ENCODE measurements around the gene CACNA1C. TPM values are rescaled to one million over a fixed set of nuclear protein-coding genes. Genes with fewer than 3 reads are reported as not detected.

The CACNA1C gene
- polyA plus RNA-seq, 1 of the 3 experiments (the other 2 are of a cell fraction) = 1.5 TPM

DNA sequence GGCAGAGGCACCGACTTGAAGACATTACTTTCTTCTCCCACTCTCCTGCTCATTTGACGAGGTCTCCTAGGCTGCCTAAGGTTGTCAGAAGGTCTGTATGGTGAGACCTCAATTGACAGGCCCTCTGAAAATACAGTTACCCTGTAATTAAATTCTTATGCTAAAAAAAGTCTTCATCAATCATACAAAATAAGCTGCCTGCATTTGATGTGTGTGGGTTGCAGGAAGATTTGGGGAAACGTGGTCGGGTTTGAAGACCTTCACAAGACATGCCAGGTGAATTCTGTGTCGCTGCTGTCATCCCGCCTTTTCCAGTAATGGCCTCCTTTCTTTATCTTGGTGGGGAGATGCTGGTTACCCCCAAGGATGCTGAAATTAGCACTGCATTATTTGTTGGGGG lies 299.4 kb downstream of the CACNA1C start:
- CTCF ChIA-PET = no interaction called here
- Histone ChIP-seq H3K4me2 (no peak overlapping the region), H3K4me1 (ENCODE audit: control insufficient read depth in 1 of 2, insufficient read depth in 2 of 2, low read depth in 1 of 2, low read length in 1 of 2) (peaks cover 0 to 18% of the 10 kb centered on the region in 2 experiments; a peak in 1 of 4 replicates), H3K27ac (ENCODE audit: low read depth in 2 of 2, low read length in 1 of 2) (no peak overlapping the region), H3F3A (replicated peaks; ENCODE audit: insufficient read depth) (no peaks in the 10 kb centered on the region), H4K20me1 (ENCODE audit: insufficient read depth) (no peaks in the 10 kb centered on the region), H3K9me3 (no peaks in the 10 kb centered on the region), H3K36me3 (replicated peaks in 1 of 2; ENCODE audit: control insufficient read depth in 1 of 2, insufficient read depth in 2 of 2, low read length in 1 of 2) (no peaks in the 10 kb centered on the region), H3K9me2 (no peaks in the 10 kb centered on the region), H3K79me2 (ENCODE audit: insufficient read depth) (no peaks in the 10 kb centered on the region), H3K27me3 (ENCODE audit: insufficient read depth) (no peaks in the 10 kb centered on the region), H3K9ac (no peak overlapping the region), H2AFZ (ENCODE audit: low read depth) (no peak overlapping the region), H3K4me3 (ENCODE audit: low read depth in 2 of 2, low read length in 1 of 2) (no peak overlapping the region)
- POLR2A ChIA-PET = no interaction called here
- WGBS (ENCODE audit: low lambda C conversion rate) = 69% methylated on average over 6 of the region's 6 CpGs
- DNase-seq = no peak
- TF ChIP-seq, protein P1, sequence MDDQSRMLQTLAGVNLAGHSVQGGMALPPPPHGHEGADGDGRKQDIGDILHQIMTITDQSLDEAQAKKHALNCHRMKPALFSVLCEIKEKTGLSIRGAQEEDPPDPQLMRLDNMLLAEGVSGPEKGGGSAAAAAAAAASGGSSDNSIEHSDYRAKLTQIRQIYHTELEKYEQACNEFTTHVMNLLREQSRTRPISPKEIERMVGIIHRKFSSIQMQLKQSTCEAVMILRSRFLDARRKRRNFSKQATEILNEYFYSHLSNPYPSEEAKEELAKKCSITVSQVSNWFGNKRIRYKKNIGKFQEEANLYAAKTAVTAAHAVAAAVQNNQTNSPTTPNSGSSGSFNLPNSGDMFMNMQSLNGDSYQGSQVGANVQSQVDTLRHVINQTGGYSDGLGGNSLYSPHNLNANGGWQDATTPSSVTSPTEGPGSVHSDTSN (IDR thresholded peaks at IDR 0.05) = no peak
- TF ChIP-seq GABPA (IDR thresholded peaks at IDR 0.05; ENCODE audit: low read depth) (no peak), RXRA (IDR thresholded peaks at IDR 0.05; ENCODE audit: borderline replicate concordance, low read depth) (no peak), TCF12 (IDR thresholded peaks at IDR 0.05) (no peak), JUND (IDR thresholded peaks at IDR 0.05) (no peak), EZH2phosphoT487 (IDR thresholded peaks at IDR 0.05; ENCODE audit: borderline replicate concordance, low read depth) (no peak), ELF1 (IDR thresholded peaks at IDR 0.05) (no peak), RCOR1 (IDR thresholded peaks at IDR 0.05; ENCODE audit: low read length) (no peak), RFX5 (IDR thresholded peaks at IDR 0.05; ENCODE audit: low read length) (no peak)
- TF ChIP-seq, protein P2, sequence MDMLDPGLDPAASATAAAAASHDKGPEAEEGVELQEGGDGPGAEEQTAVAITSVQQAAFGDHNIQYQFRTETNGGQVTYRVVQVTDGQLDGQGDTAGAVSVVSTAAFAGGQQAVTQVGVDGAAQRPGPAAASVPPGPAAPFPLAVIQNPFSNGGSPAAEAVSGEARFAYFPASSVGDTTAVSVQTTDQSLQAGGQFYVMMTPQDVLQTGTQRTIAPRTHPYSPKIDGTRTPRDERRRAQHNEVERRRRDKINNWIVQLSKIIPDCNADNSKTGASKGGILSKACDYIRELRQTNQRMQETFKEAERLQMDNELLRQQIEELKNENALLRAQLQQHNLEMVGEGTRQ (IDR thresholded peaks at IDR 0.05; ENCODE audit: borderline replicate concordance, low read depth, low read length) = no peak
- TF ChIP-seq, protein P3, sequence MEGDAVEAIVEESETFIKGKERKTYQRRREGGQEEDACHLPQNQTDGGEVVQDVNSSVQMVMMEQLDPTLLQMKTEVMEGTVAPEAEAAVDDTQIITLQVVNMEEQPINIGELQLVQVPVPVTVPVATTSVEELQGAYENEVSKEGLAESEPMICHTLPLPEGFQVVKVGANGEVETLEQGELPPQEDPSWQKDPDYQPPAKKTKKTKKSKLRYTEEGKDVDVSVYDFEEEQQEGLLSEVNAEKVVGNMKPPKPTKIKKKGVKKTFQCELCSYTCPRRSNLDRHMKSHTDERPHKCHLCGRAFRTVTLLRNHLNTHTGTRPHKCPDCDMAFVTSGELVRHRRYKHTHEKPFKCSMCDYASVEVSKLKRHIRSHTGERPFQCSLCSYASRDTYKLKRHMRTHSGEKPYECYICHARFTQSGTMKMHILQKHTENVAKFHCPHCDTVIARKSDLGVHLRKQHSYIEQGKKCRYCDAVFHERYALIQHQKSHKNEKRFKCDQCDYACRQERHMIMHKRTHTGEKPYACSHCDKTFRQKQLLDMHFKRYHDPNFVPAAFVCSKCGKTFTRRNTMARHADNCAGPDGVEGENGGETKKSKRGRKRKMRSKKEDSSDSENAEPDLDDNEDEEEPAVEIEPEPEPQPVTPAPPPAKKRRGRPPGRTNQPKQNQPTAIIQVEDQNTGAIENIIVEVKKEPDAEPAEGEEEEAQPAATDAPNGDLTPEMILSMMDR (IDR thresholded peaks at IDR 0.05) = no peak

DNA sequence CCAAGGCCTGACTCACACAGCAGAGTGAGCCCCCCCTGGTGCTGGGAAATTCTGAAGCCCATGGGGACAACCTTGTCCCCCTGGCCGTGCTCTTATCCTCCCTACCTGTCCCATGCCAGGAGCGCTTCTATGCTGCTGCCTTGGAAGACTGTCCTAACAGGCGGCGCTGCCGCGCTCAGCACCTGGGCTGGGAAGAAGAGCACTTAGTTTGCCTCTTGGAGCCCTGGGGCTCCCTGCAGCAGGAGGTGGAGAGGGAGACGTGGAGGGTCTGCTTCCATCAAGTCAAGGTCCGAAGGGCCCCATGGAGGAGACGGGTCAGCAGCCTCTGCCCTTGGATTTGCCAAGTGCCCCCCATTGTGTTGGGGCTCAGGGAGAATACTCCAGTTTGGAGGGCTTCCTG lies 300.5 kb downstream of the CACNA1C start:
- TF ChIP-seq CHD2 (IDR thresholded peaks at IDR 0.05; ENCODE audit: low read length, partially characterized antibody) = no peak
- TF ChIP-seq, protein P4, sequence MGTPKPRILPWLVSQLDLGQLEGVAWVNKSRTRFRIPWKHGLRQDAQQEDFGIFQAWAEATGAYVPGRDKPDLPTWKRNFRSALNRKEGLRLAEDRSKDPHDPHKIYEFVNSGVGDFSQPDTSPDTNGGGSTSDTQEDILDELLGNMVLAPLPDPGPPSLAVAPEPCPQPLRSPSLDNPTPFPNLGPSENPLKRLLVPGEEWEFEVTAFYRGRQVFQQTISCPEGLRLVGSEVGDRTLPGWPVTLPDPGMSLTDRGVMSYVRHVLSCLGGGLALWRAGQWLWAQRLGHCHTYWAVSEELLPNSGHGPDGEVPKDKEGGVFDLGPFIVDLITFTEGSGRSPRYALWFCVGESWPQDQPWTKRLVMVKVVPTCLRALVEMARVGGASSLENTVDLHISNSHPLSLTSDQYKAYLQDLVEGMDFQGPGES (IDR thresholded peaks at IDR 0.05; ENCODE audit: low read depth, low read length) = no peak
- TF ChIP-seq, protein P1 (IDR thresholded peaks at IDR 0.05) = no peak
- no peak for TF ChIP-seq RXRA (IDR thresholded peaks at IDR 0.05; ENCODE audit: borderline replicate concordance, low read depth)
- TF ChIP-seq FOSL2 (IDR thresholded peaks at IDR 0.05; ENCODE audit: borderline replicate concordance, low read depth) = no peak
- TF ChIP-seq NRF1 (IDR thresholded peaks at IDR 0.05; ENCODE audit: low read depth, low read length) = no peak
- TF ChIP-seq NFIC (IDR thresholded peaks at IDR 0.05; ENCODE audit: borderline replicate concordance) = no peak
- no peak for TF ChIP-seq TAF1 (IDR thresholded peaks at IDR 0.05; ENCODE audit: borderline replicate concordance, low read depth, low read length)
- TF ChIP-seq GABPA (IDR thresholded peaks at IDR 0.05; ENCODE audit: low read depth) = no peak
- TF ChIP-seq, protein P2 (IDR thresholded peaks at IDR 0.05; ENCODE audit: borderline replicate concordance, low read depth, low read length) = no peak
- CTCF ChIA-PET = no interaction called here
- WGBS (ENCODE audit: low lambda C conversion rate) = 60% methylated on average over 1 of the region's 9 CpGs

More for the DNA sequence above, 300.5 kb downstream of the CACNA1C start:
- H4K20me1 ChIP-seq (ENCODE audit: insufficient read depth) = no peaks in the 10 kb centered on the region
- H3K27me3 ChIP-seq (ENCODE audit: insufficient read depth) = no peaks in the 10 kb centered on the region
- no peaks in the 10 kb centered on the region for H3K9me2 ChIP-seq
- no peak overlapping the region for H3K4me3 ChIP-seq (ENCODE audit: low read depth in 2 of 2, low read length in 1 of 2)
- no peaks in the 10 kb centered on the region for H3K36me3 ChIP-seq (replicated peaks in 1 of 2; ENCODE audit: control insufficient read depth in 1 of 2, insufficient read depth in 2 of 2, low read length in 1 of 2)
- POLR2A ChIA-PET = no interaction called here
- H2AFZ ChIP-seq (ENCODE audit: low read depth) = no peak overlapping the region
- H3F3A ChIP-seq (replicated peaks; ENCODE audit: insufficient read depth) = no peaks in the 10 kb centered on the region
- H3K4me2 ChIP-seq = no peak overlapping the region
- H3K27ac ChIP-seq (ENCODE audit: low read depth in 2 of 2, low read length in 1 of 2) = no peak overlapping the region
- H3K79me2 ChIP-seq (ENCODE audit: insufficient read depth) = no peaks in the 10 kb centered on the region
- H3K4me1 ChIP-seq (ENCODE audit: control insufficient read depth in 1 of 2, insufficient read depth in 2 of 2, low read depth in 1 of 2, low read length in 1 of 2) = peaks cover 7 to 22% of the 10 kb centered on the region in 2 experiments; a peak in 2 of 4 replicates
- no peak overlapping the region for H3K9ac ChIP-seq
- no peak for DNase-seq
- no peaks in the 10 kb centered on the region for H3K9me3 ChIP-seq
